Tibial nerve (tissue), 4 donors: ENCODE measurements around the gene RSPH9.

Source experiments
- CTCF ChIP-seq, 5 experiments: fragments of 200-600 bp in 3 of 5; fragments of 450-650 bp in 2 of 5; sonication (generic) in 3 of 5; IDR thresholded peaks; one replicate each; pipeline ENCODE4 v1.5.1; 2016 to 2019; ENCODE audit warnings: antibody characterized with exemption in 5 of 5, mild to moderate bottlenecking in 3 of 5, moderate library complexity in 2 of 5
- EP300 ChIP-seq, 2 donors: sonication (generic); formaldehyde crosslinking; IDR thresholded peaks; one replicate each; pipeline ENCODE4 v1.6.1; 2017; ENCODE audit warnings: antibody characterized with exemption in 2 of 2, mild to moderate bottlenecking in 1 of 2
- POLR2A ChIP-seq, 2 donors: fragments of 450-650 bp; IDR thresholded peaks; one replicate each; pipeline ENCODE4 v1.6.1; 2017; ENCODE audit warnings: antibody characterized with exemption in 2 of 2, mild to moderate bottlenecking in 2 of 2, moderate library complexity in 2 of 2

GRCh38 chr6:43676962-43677606 is 32.2 kb downstream of the RSPH9 start:
- no peak for TF ChIP-seq CTCF (IDR thresholded peaks at IDR 0.05)
- TF ChIP-seq POLR2A (IDR thresholded peaks at IDR 0.05), result no peak
- TF ChIP-seq EP300 (IDR thresholded peaks at IDR 0.05), result no peak
